ENCODE results near the gene NFIC.

Gene NFIC

DNA sequence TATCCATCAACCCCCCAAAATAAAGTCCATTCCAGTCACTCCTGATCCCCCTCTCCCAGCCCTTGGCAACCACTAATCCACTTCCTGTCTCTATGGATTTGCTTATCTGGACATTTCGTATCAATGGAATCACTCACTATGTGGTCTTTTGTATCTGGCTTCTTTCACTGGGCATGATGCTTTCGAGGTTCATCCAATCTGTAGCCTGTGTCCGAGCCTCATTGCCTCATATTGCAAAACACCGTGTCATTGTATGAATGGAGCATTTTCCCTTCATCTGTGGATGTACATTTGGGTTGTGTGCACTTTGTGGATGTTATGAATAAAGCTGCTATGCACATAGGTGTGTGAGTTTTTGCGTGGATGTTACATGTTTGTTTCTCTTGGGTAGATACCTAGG, 138.4 kb downstream of the NFIC start:
- TF ChIP-seq CTCF (IDR thresholded peaks at IDR 0.05), result no peak
- TF ChIP-seq ZFX (IDR thresholded peaks at IDR 0.05; ENCODE audit: borderline replicate concordance), result no peak
- peak overlapping the region; percentile 96 for H3K27ac ChIP-seq

DNA sequence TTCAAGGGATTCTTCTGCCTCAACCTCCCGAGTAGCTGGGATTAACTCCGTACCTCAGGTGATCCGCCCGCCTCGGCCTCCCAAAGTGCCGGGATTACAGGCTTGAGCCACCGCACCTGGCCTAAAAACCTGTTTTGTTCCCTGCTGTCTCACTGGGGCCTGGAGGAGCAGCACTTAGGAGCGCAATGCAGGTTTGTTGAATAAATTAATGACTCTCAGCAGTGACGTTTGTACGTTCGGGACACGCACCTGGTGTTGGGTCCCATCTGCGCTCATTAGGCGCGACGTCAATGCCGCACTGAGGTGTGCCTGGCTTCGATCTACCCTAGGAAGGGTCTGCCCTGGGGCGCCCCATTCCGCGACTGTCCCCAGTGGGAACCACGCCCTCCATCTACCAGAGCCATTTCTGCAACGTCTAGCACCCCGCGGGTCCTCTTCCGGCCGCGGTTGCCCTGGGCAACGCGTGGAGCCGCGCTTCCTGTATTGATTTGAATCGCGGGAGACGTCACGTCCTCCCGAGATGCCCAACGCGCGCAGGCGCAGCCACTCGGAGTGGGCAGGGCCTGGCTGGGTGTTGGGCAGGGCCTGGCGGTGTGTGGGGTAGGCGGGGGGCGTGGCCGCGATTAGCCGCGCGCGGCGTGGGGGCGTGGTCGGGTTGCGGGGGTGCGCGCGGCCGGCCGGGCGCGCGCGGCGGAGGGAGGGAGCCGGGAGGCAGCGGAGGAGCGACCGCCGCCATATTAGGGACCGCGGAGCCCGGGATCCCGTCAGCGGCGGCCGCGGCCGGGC, 139.4 kb downstream of the NFIC start, which contains the start of gene FZR1:
Gene FZR1, plus strand, starts transcription at position 714 of the 786 bp plus-strand sequence. CDS start 16,679 bp downstream, outside the sequence.
- TF ChIP-seq CTCF (IDR thresholded peaks at IDR 0.05), result no peak
- TF ChIP-seq ZFX (IDR thresholded peaks at IDR 0.05; ENCODE audit: borderline replicate concordance), result no peak
- peak within 1 kb of the TSS; percentile 96 for H3K27ac ChIP-seq

GRCh38 chr19:3506384-3507340, 140.3 kb downstream of the NFIC start:
- TF ChIP-seq CTCF (IDR thresholded peaks at IDR 0.05), result no peak
- no peak for TF ChIP-seq ZFX (IDR thresholded peaks at IDR 0.05; ENCODE audit: borderline replicate concordance)
- peak overlapping the region; percentile 96 for H3K27ac ChIP-seq

DNA sequence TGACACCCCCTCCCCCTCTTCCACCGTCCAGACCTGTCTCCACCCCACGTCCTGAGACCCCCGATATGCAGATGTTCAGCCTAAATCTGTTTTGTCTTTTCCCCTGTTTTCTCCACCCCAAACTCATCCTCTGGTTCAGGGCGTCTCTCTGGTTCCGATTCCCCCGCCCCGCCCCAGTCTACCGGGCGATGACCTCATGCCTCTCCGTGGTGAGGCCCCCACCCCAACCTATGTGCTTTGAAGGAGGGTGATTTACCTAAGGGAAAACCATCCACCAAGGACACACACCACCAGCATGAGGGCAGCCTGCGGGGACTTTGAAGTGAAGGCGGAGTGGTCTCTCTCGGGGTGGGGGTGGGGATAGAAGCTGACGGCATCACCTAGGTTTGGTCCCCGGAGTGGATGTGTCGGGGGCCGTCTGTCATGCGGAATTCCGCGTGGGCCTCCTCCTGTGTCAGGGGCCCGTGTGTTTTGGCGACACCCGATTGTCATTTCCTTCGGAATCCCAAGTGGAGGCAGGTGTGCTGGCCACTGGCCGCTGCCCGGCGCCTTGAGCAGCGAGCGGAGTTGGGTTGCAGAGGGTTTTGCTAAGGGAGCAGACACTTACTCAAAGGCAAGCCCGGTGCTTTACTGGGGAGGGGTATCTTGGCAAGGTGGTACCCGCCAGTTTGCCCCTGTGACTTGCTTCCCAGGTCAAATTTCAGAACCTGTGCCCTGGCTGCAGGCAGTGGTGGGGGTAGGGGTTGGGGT, 141.2 kb downstream of the NFIC start:
- H3K27ac ChIP-seq, result peak overlapping the region; percentile 96
- TF ChIP-seq CTCF (IDR thresholded peaks at IDR 0.05) (no peak), ZFX (IDR thresholded peaks at IDR 0.05; ENCODE audit: borderline replicate concordance) (no peak)

DNA sequence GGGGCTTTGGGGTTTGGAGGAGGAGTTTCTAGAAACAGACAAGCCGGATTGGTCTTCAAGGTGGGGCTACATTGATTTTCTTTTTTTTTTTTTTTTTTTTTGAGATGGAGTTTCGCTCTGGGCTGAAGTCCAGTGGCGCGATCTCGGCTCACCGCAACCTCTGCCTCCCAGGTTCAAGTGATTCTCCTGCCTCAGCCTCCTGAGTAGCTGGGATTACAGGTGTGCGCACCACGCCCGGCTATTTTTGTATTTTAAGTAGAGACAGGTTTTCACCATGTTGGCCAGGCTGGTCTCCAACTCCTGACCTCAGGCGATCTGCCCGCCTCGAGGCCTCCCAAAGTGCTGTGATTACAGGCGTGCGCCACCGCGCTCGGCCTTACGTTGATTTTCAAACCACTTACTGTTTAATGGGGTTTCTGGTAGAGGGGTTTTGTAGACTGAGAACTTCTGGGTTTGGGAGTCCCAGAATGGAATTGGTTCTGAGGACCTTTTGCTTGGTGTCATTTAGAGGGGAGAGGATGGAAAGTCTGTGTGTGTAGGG, 141.8 kb downstream of the NFIC start:
- H3K27ac ChIP-seq, result peak overlapping the region; percentile 96; the same call in 1 of the 2 replicates

- H3K27ac ChIP-seq, result no peak overlapping the region
- TF ChIP-seq CTCF (IDR thresholded peaks at IDR 0.05) (no peak), ZFX (IDR thresholded peaks at IDR 0.05; ENCODE audit: borderline replicate concordance) (no peak)
These were observed 142.6 kb downstream of the NFIC start for GRCh38 chr19:3508771-3509535.
